Measurements from ENCODE around the gene NINL. TPM values are rescaled to one million over a fixed set of nuclear protein-coding genes. Genes with fewer than 3 reads are reported as not detected.

Gene NINL
- total RNA-seq, 1 experiment from 2014 or later, result 13.6 TPM

DNA sequence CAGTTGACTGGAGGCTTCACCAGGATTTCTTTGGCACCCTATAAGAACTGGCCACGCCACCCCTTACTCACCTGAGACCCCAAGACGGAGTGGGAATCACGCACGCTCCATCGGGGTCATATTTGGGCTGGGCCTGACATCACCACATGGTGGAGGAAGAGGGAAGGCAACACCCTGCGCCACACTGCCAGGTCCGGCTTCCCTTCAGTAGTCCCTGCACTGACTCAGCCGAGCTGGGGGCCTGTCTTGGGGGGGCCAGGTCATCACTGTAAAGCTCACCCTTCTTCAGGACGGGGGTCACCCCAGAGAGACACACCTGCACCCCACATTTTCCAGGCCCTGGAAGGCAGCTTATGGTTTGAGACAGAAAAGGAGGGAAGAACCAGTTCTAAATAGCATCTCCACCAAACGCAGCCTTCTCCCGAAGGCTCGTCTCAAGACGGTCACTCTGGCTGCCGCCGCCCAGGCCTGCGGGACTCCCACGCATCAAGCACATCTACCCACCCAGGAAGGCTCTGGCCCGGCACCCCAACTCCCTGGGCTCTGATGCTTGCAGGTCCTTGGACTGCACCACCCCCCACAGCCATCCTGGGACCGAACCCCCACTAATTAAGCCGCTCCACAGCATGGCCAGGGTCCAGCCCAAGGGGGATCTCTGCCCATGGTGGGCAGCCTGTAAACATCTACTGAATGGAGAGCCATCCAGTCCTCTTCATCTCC is 126.1 kb downstream of the NINL start:
- intact Hi-C loops (cut with micrococcal nuclease; ENCODE audit: unreplicated experiment), result no loop called here
- Histone ChIP-seq H3K36me3 (ENCODE audit: control insufficient read depth, insufficient read depth, low read length) (no peaks in the 10 kb centered on the region), H3K27me3 (replicated peaks; ENCODE audit: control insufficient read depth, insufficient read depth, low read length) (no peaks in the 10 kb centered on the region), H3K9me3 (no peaks in the 10 kb centered on the region), H3K4me3 (ENCODE audit: low read depth, low read length) (no peak overlapping the region), H3K4me1 (no peaks in the 10 kb centered on the region)
- BruUV-seq (replicated peaks), result no TSS peak
- POLR2A ChIA-PET, result no interaction called here
- CTCF ChIA-PET, result no interaction called here
- peaks cover 10% of the 10 kb centered on the region for H3K36me3 Mint-ChIP-seq (ENCODE audit: insufficient read depth, unreplicated experiment)
- H3K27ac Mint-ChIP-seq (ENCODE audit: unreplicated experiment), result no peak overlapping the region
- H3K27me3 Mint-ChIP-seq (ENCODE audit: insufficient read depth, unreplicated experiment), result no peaks in the 10 kb centered on the region
- no peaks in the 10 kb centered on the region for H3K4me1 Mint-ChIP-seq (ENCODE audit: low read depth, unreplicated experiment)
- no peak overlapping the region for H3K4me3 Mint-ChIP-seq (ENCODE audit: unreplicated experiment)
- TF ChIP-seq, protein P1, sequence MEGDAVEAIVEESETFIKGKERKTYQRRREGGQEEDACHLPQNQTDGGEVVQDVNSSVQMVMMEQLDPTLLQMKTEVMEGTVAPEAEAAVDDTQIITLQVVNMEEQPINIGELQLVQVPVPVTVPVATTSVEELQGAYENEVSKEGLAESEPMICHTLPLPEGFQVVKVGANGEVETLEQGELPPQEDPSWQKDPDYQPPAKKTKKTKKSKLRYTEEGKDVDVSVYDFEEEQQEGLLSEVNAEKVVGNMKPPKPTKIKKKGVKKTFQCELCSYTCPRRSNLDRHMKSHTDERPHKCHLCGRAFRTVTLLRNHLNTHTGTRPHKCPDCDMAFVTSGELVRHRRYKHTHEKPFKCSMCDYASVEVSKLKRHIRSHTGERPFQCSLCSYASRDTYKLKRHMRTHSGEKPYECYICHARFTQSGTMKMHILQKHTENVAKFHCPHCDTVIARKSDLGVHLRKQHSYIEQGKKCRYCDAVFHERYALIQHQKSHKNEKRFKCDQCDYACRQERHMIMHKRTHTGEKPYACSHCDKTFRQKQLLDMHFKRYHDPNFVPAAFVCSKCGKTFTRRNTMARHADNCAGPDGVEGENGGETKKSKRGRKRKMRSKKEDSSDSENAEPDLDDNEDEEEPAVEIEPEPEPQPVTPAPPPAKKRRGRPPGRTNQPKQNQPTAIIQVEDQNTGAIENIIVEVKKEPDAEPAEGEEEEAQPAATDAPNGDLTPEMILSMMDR (IDR thresholded peaks at IDR 0.05; ENCODE audit: insufficient read depth in 1 of 2, low read depth in 1 of 2, low read length in 1 of 2, severe bottlenecking in 1 of 2, unreplicated experiment in 1 of 2), result no peak
- DNase-seq, result no peak
- no peaks in the 10 kb centered on the region for H3K9me3 Mint-ChIP-seq (ENCODE audit: unreplicated experiment)

DNA sequence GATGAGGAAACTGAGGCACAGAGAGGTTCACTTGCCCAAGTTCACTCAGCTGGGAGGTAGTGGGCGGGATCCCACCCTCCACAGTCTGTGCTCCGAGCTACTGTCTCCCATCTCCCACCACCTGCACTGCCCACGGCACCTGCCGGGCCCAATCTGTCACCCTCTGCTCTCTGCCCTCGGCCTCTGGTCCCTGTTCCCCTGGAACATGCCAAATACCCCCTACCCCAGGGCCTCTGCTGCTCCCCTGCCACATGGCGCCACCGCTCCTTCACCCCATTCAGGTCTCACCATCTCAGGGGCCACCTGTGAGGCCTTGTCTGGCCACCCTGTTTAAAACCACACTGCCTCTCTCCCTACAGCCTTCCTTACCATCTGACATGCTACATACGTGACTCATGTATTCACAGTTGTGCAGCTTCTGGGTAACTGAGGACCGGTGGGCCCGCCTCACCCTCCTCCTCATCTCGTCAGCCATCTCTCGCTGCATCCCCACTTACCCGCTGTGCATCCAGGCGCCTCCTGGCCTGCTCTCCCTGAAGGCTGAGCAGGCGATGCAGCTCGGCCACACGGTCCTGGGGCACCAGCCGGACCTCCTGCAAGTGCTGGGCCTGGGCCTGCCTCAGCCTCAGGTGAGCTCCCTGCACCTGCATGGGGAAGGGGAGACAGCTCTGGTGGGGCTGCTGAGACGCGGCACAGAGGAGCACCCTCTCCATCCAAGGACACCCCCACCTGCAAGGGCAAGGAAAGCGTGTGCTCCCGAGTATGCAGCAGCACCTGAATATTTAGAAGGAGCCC is 127.2 kb downstream of the NINL start:
- BruUV-seq (replicated peaks), result no TSS peak
- Mint-ChIP-seq H3K4me1 (ENCODE audit: low read depth, unreplicated experiment) (no peaks in the 10 kb centered on the region), H3K4me3 (ENCODE audit: unreplicated experiment) (no peak overlapping the region), H3K36me3 (ENCODE audit: insufficient read depth, unreplicated experiment) (peaks cover 5% of the 10 kb centered on the region), H3K27ac (ENCODE audit: unreplicated experiment) (peak overlapping the region; percentile 40), H3K9me3 (ENCODE audit: unreplicated experiment) (no peaks in the 10 kb centered on the region), H3K27me3 (ENCODE audit: insufficient read depth, unreplicated experiment) (no peaks in the 10 kb centered on the region)
- no peaks in the 10 kb centered on the region for H3K36me3 ChIP-seq (ENCODE audit: control insufficient read depth, insufficient read depth, low read length)
- POLR2A ChIA-PET, result no interaction called here
- peak in 1 of 2 experiments; percentile 30 for DNase-seq
- no peaks in the 10 kb centered on the region for H3K4me1 ChIP-seq
- CTCF ChIA-PET, result no interaction called here
- H3K27me3 ChIP-seq (replicated peaks; ENCODE audit: control insufficient read depth, insufficient read depth, low read length), result no peaks in the 10 kb centered on the region
- H3K9me3 ChIP-seq, result no peaks in the 10 kb centered on the region
- TF ChIP-seq, protein P1 (IDR thresholded peaks at IDR 0.05; ENCODE audit: insufficient read depth in 1 of 2, low read depth in 1 of 2, low read length in 1 of 2, severe bottlenecking in 1 of 2, unreplicated experiment in 1 of 2), result no peak
- intact Hi-C loops (cut with micrococcal nuclease; ENCODE audit: unreplicated experiment), result no loop called here
- H3K4me3 ChIP-seq (ENCODE audit: low read depth, low read length), result no peak overlapping the region

DNA sequence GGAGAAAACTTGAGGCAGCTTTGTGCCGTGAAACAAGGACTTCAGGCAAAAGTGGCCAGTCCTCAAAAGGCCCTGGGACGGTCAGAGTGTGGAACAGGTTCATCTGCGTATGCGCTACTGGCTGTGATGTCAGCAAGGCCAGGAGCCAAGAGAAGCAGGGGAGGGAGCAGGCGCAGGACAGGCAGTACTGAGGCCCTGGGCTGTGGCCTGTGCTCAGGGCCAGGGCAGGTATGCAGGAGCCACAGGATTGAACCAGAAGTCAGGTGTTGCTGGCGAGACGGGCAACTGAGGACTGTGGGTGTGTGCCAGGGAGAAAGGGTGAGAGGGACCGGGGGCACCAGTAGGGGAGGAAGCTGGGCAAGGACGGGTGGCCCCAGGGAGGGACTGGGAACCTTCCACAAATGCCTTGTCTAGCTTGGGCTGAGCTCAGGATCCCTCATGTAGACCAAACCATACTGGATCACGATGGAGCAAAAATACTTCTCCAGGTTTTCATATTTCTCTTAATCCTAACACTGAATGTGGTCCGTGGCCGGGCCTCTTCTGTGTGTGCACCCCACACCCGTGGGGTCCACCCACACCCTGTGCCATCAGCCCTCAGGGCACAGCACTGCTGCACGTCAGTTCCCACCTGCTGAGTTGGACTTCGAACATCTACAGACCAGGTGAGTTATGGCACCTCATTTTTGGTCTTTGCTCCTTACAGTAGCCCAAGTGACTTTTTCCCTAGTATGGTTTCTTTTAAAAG is 131.0 kb downstream of the NINL start:
- Mint-ChIP-seq H3K4me3 (ENCODE audit: unreplicated experiment) (no peak overlapping the region), H3K27me3 (ENCODE audit: insufficient read depth, unreplicated experiment) (no peaks in the 10 kb centered on the region), H3K9me3 (ENCODE audit: unreplicated experiment) (no peaks in the 10 kb centered on the region), H3K4me1 (ENCODE audit: low read depth, unreplicated experiment) (no peaks in the 10 kb centered on the region), H3K27ac (ENCODE audit: unreplicated experiment) (no peak overlapping the region), H3K36me3 (ENCODE audit: insufficient read depth, unreplicated experiment) (peaks cover 11% of the 10 kb centered on the region)
- H3K4me1 ChIP-seq, result no peaks in the 10 kb centered on the region
- TF ChIP-seq, protein P1 (IDR thresholded peaks at IDR 0.05; ENCODE audit: insufficient read depth in 1 of 2, low read depth in 1 of 2, low read length in 1 of 2, severe bottlenecking in 1 of 2, unreplicated experiment in 1 of 2), result no peak
- ChIA-PET CTCF (no interaction called here), POLR2A (no interaction called here)
- peak in 1 of 2 experiments; percentile 29 for DNase-seq
- H3K27me3 ChIP-seq (replicated peaks; ENCODE audit: control insufficient read depth, insufficient read depth, low read length), result no peaks in the 10 kb centered on the region
- H3K9me3 ChIP-seq, result no peaks in the 10 kb centered on the region
- no TSS peak for BruUV-seq (replicated peaks)
- intact Hi-C loops (cut with micrococcal nuclease; ENCODE audit: unreplicated experiment), result no loop called here
- no peaks in the 10 kb centered on the region for H3K36me3 ChIP-seq (ENCODE audit: control insufficient read depth, insufficient read depth, low read length)
- no peak overlapping the region for H3K4me3 ChIP-seq (ENCODE audit: low read depth, low read length)
